Kasumi-1 (cell line): ENCODE data around the gene WASHC4.

Experiments
- DNase-seq, 2 experiments: peaks; one replicate each; lab custom pipeline; 2025; lab: John Stamatoyannopoulos, UW

Gene WASHC4, protein sequence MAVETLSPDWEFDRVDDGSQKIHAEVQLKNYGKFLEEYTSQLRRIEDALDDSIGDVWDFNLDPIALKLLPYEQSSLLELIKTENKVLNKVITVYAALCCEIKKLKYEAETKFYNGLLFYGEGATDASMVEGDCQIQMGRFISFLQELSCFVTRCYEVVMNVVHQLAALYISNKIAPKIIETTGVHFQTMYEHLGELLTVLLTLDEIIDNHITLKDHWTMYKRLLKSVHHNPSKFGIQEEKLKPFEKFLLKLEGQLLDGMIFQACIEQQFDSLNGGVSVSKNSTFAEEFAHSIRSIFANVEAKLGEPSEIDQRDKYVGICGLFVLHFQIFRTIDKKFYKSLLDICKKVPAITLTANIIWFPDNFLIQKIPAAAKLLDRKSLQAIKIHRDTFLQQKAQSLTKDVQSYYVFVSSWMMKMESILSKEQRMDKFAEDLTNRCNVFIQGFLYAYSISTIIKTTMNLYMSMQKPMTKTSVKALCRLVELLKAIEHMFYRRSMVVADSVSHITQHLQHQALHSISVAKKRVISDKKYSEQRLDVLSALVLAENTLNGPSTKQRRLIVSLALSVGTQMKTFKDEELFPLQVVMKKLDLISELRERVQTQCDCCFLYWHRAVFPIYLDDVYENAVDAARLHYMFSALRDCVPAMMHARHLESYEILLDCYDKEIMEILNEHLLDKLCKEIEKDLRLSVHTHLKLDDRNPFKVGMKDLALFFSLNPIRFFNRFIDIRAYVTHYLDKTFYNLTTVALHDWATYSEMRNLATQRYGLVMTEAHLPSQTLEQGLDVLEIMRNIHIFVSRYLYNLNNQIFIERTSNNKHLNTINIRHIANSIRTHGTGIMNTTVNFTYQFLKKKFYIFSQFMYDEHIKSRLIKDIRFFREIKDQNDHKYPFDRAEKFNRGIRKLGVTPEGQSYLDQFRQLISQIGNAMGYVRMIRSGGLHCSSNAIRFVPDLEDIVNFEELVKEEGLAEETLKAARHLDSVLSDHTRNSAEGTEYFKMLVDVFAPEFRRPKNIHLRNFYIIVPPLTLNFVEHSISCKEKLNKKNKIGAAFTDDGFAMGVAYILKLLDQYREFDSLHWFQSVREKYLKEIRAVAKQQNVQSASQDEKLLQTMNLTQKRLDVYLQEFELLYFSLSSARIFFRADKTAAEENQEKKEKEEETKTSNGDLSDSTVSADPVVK

DNA sequence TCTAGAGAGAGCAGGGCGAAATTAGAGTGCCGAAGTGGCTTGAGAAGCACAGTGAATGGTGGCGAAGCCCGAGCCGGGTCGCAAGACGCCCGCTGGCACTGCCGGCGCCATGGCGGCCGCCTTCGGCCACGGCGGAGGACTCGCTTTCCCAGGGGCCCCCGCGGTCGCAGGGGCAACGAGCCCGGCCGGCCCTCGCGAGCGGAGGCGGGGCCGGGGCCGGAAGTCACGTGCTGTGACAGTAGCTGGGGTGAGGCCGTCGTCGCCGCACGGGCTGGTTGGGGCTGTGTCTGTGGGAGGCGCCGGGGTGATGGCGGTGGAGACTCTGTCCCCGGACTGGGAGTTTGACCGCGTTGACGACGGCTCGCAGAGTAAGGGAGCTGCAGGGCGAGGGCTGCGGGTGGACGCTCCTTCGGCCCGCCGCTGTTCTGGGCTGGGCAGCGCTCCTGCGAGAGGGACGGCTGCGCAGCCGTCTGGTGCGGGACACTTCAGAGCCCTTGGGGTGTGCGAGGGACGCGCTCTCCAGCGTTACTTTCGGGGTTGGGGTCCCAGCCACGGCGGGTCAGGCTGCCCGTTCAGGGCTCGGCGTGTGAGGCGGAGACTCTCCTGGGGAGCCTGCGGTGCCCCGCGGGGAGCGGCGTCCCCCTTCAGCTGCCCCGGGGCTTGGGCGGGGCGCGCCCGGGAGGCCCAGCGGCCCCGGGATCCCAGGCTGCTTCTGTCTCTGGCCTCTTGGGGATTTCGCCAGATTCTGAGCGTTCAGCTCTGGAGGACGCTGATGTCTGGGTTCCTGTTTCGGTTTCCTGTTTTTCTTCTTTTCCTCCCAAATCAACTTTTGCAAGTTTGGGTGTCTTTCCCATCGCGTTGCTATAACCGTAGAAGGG, at the start of gene WASHC4:
TSS of gene WASHC4 (plus strand) at position 238 of the 878 bp plus-strand sequence. CDS start at position 308, 70 bp downstream.
- DNase-seq, result peak; percentile 85 to 86

DNA sequence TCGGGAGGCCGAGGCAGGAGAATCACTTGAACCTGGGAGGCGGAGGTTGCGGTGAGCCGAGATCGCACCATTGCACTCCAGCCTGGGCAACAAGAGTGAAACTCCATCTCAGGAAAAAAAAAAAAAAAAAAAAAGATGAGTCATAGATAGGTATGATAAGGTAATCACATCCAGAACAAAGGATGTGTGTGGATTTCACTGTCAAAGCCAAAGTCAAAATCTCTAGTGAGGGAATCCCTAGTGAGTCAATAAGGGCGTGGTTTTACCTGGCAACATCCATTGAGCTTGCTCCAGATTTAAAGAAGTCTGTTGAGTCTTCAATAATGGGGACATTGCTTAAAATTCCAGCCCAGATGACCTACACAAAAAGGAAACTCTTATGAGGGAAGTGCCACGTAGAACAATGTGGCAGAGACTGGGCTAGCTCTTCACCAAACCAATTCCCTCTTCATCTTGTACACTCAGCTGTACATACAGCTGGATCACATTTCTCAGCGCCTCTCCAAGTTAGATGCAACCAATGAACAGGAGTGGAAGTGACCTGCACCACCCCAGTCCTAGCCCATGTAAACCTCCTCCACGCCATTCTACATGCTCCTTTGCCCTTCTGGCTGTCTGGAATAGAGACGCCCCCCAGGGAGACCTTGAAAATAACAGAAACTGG, 46.7 kb upstream of the WASHC4 start:
- DNase-seq, result no peak

DNA sequence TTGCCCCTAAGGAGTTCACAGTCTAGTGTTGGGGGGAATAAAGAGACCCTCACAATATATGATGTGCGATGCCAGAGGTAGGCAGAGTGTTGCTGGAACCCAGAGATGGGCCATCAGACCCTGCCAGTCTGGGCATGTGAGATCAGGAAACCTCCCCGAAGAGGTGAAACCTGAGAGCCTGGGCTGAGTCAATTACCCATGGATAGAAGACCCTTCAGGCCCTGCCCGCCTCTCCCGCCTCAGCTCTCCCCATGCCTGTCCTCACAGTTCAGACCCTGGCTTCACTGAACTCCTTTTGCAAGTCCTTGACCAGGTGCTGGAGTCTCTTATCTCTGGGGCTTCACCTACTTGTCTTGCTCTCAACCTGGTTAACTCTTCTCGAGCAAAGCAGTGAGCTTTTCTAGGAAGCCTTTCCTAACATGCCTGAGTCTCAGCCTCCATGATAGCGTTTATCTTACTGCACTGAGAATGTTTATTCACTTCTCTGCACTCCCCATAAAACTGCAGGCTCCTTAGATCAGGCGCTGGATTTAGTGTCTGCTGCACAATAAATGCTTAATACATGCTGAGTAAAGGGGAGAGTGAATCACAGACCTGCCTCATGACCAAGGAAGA, 42.9 kb upstream of the WASHC4 start:
- no peak for DNase-seq

- no peak for DNase-seq
Observed at GRCh38 chr12:105067511-105068031, 40.0 kb upstream of the WASHC4 start.

- DNase-seq, result no peak
Observed at GRCh38 chr12:105069936-105070702, 37.4 kb upstream of the WASHC4 start.

- DNase-seq, result no peak
Observed at GRCh38 chr12:105071981-105072380, 35.5 kb upstream of the WASHC4 start.

DNA sequence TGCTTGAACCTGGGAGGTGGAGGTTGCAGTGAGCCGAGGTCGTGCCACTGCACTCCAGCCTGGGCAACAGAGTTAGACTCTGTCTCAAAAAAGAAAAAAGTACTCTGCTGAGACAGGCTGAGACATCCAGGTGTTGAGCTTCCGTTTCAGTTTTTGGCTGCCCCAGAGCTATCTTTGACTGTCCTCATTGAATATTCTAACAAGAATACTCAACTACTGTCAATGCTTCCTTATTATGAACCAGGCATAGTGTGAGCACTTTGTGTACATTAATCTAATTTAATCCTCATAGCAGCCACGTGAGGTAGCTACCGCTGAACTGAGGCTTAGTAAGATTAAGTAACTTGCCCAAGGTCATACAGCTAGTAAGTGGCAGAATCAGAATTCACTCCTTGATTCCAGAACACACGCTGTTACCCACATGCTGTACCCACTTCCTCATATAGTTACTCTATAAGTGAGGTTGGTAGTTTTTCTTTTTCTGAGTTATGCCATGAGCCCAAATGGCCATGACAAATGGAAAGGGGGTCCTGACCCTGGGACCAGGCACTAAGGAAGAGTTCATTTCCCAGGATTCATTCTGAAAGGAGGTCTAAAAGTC, 34.5 kb upstream of the WASHC4 start:
- no peak for DNase-seq

GRCh38 chr12:105076098-105076497, 31.4 kb upstream of the WASHC4 start:
- DNase-seq, result no peak

DNA sequence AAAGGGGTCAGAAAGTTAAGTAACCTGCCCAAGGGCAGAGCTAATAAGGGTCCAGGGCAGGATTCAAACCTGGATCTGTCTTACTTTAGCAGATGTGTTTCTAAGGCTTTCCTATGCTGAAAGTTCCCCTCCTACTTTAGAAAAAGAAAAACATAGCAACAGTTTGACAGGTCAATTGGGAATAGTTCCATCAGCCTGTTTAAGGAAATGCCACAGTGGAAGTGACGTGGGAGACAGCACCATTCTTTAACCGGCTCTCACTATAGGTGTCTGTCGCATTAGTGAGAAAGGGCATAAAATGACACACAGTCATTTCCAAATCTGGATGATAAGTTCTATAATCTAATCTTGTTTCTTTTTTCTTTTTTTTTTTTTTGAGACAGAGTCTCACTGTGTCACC, 30.6 kb upstream of the WASHC4 start:
- DNase-seq, result no peak

DNA sequence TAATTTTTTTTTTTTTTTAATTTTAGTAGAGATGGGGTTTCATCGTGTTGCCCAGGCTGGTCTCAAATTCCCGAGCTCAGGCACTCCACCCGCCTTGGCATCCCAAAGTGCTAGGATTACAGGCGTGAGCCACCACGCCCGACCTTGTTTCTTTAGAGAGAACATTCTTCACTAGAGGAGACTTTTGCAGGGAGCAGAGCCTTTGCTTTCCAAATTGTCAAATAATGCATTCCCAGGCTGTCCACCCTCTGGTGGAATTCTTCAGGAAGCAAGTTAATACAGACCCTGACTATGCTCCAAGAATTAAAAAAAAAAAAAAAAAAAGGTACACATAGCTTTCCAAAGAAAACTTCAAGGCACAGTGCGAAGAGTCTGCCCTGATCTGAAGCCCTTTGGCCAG, 30.1 kb upstream of the WASHC4 start:
- no peak for DNase-seq

GRCh38 chr12:105078712-105079570, 28.6 kb upstream of the WASHC4 start:
- DNase-seq, result no peak

GRCh38 chr12:105083031-105083430, 24.5 kb upstream of the WASHC4 start:
- DNase-seq, result no peak

DNA sequence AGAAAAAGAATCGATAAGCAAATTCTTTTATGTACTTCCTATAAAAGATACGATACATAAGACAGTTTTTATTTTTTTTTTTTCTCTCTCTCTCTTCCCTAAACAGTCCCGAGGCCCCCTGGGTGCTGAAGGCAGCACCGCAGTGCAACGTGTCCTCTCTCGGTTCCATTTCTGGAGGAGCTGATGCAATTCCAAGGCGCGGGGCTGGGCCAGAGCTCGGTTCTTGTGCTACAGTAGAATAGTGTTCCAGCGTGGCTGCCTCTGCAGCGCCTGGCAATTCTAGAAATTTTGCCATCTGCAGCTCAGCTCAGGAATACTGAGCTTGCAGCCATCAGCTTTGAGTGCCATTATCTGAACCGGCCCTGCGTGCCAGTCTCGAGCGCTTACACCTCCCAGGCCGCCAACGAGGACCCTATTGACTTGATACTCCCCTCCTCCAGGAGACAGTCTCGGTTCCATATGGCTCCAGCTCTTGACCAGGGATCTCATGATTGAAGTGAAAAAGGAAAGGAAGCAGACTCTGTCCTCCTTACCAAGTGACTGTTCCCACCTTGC, 23.9 kb upstream of the WASHC4 start:
- DNase-seq, result peak; percentile 61 to 62

DNA sequence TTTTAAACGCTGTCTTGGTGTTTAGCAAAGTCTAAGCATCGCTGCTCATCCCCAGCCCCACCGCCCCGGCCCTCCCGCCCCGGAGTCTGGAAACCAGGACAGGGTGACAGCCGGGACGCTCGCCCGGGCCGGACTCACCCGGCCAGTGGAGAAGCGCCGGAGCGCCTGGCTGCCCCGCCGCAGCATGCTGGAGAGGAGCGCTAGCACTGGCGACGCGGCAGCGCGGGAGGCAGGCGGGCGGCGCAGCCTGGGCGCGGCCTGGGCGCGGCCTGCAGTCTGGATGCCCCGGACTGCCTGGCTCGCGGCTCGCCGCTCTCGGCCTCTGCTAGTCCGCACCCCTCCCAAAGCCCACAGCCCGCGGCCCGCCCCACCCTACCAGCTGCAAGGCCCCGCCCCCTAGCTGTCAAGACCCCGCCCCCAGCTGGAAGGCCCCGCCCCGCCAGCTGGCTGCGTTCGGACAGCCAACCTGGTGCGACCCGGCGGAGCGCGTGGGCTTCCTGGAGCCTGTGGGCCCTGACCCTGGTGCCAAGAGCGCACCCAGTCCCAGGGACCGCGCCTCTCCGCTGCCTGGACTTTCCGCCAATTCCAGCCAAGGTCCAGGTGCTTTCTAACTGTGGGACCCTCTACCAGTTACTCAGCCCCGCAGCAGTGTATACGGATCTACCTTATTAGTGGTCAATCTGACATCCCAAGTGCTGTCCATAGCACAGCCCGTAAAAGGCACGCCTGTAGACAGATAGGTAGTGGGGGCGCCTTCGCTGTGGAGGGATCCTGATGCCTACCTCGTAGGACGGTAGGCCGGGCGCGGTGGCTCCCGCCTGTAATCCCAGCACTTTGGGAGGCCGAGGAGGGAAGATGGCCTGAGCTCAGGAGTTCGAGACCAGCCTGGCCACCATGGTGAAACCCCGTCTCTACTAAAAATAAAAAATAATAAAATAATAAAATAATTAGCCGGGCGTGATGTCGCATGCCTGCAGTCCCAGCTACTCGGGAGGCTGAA, 23.0 kb upstream of the WASHC4 start, which contains the start of gene ALDH1L2:
TSS of gene ALDH1L2 (minus strand) at position 208 of the 1,000 bp plus-strand sequence. CDS start at position 186, 22 bp downstream.
- DNase-seq, result peak; percentile 53 to 71

- no peak for DNase-seq
Observed at GRCh38 chr12:105085501-105085900, 22.0 kb upstream of the WASHC4 start.

DNA sequence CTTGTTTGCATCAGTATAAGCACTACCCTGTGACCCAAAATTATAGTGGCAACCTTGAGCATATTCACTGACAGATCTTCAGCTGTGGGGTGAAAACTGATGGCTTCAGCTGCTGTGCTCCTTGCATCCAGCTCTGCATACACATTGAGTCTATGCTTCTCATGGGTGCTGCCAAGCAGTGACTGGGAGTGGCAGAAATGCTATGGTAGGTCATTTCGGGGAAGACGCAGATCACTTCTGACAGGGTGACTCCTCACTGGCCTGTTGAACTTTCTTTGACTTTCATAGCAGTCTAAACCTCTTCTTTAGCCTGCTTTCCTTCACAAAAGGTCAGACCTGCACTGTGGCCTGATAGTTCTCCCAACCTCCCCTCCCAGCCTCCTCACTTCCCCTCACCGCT, 17.7 kb upstream of the WASHC4 start:
- DNase-seq, result no peak
